Mesendoderm (in vitro differentiated cells): ENCODE measurements around the gene MSANTD2.
"Not testable (repeated sequence)": the region's sequence is repeated elsewhere in the genome, so short reads cannot be mapped to it uniquely, and the experiment has no call there.

Experiments used
- DNase-seq: peaks from one replicate; pipeline ENCODE4 v3.0.0; 2013
- H2AK5ac ChIP-seq: 2 replicates; pipeline ENCODE4 v1.6.1; 2013; ENCODE audit warnings: low read length, inconsistent platforms
- H2BK120ac ChIP-seq: 2 replicates; pipeline ENCODE4 v1.6.1; 2013; ENCODE audit warnings: low read depth, mild to moderate bottlenecking, low read length, moderate library complexity, mixed read lengths
- H2BK15ac ChIP-seq: replicated peaks from 2 replicates; pipeline ENCODE4 v1.6.1; 2013; ENCODE audit warnings: low read depth, mild to moderate bottlenecking, moderate library complexity
- H2BK5ac ChIP-seq: 2 replicates; pipeline ENCODE4 v1.6.1; 2013; ENCODE audit warnings: low read length, inconsistent platforms
- H3K18ac ChIP-seq: 2 replicates; pipeline ENCODE4 v1.6.1; 2013; ENCODE audit warnings: mild to moderate bottlenecking, low read length, mixed read lengths
- H3K23ac ChIP-seq: one replicate; pipeline ENCODE4 v1.6.1; 2013; ENCODE audit warnings: low read length
- H3K27ac ChIP-seq: 2 replicates; pipeline ENCODE4 v1.5.1; 2013; ENCODE audit warnings: low read depth, mild to moderate bottlenecking, inconsistent platforms, low read length, moderate library complexity
- H3K27me3 ChIP-seq: 2 replicates; pipeline ENCODE4 v1.6.1; 2013; ENCODE audit warnings: low read length, control low read depth, mild to moderate bottlenecking, inconsistent platforms; ENCODE audit not compliant: insufficient read depth, poor library complexity
- H3K36me3 ChIP-seq: 2 replicates; pipeline ENCODE4 v1.6.1; 2013; ENCODE audit warnings: low read length, inconsistent platforms; ENCODE audit not compliant: control insufficient read depth, insufficient read depth
- H3K4ac ChIP-seq: one replicate; pipeline ENCODE4 v1.6.1; 2013; ENCODE audit warnings: low read depth, mild to moderate bottlenecking, low read length, moderate library complexity
- H3K4me1 ChIP-seq: 2 replicates; pipeline ENCODE4 v1.6.1; 2013; ENCODE audit warnings: low read depth, low read length, inconsistent platforms; ENCODE audit not compliant: control insufficient read depth
- H3K4me2 ChIP-seq: 2 replicates; pipeline ENCODE4 v1.6.1; 2013; ENCODE audit warnings: low read length
- H3K4me3 ChIP-seq: 2 replicates; pipeline ENCODE4 v1.5.1; 2013; ENCODE audit warnings: mild to moderate bottlenecking, low read length
- H3K56ac ChIP-seq: one replicate; pipeline ENCODE4 v1.6.1; 2013; ENCODE audit warnings: low read length
- H3K79me1 ChIP-seq: 2 replicates; pipeline ENCODE4 v1.6.1; 2013; ENCODE audit warnings: low read length, inconsistent platforms
- H3K79me2 ChIP-seq: 2 replicates; pipeline ENCODE4 v1.6.1; 2013; ENCODE audit warnings: mild to moderate bottlenecking, low read length; ENCODE audit not compliant: control insufficient read depth, insufficient read depth
- H3K9ac ChIP-seq: 2 replicates; pipeline ENCODE4 v1.6.1; 2013; ENCODE audit warnings: low read length, inconsistent platforms
- H4K5ac ChIP-seq: one replicate; pipeline ENCODE4 v1.6.1; 2013; ENCODE audit warnings: low read length
- H4K8ac ChIP-seq: one replicate; pipeline ENCODE4 v1.6.1; 2013; ENCODE audit warnings: low read depth, mild to moderate bottlenecking, control low read depth, low read length, moderate library complexity
- WGBS: extraction: QIAGEN DNeasy Blood & Tissue Kit; methylation state at CpG from one replicate; pipeline ENCODE4 v1.1.7; 2013; ENCODE audit warnings: low lambda C conversion rate, missing lambda C conversion rate; ENCODE audit not compliant: insufficient coverage; ENCODE audit errors: extremely low coverage; 5-methylcytosine and 5-hydroxymethylcytosine counted together

MSANTD2 gene

GRCh38 chr11:124784051-124784450 is 16.2 kb downstream of the MSANTD2 start:
- no peaks in the 10 kb centered on the region for H3K27me3 ChIP-seq

GRCh38 chr11:124783002-124783401 is 17.2 kb downstream of the MSANTD2 start:
- Histone ChIP-seq H3K27me3 (no peaks in the 10 kb centered on the region), H3K4me2 (no peak overlapping the region), H3K56ac (no peak overlapping the region), H3K4me1 (no peaks in the 10 kb centered on the region), H2AK5ac (no peak overlapping the region), H4K5ac (no peak overlapping the region), H3K23ac (no peak overlapping the region), H2BK120ac (no peak overlapping the region), H3K27ac (no peak overlapping the region), H4K8ac (no peak overlapping the region), H3K79me2 (peaks cover 7% of the 10 kb centered on the region), H2BK5ac (no peak overlapping the region), H3K4me3 (no peak overlapping the region), H3K18ac (no peak overlapping the region), H3K36me3 (no peaks in the 10 kb centered on the region), H2BK15ac (no peak overlapping the region), H3K9ac (no peak overlapping the region), H3K4ac (no peak overlapping the region), H3K79me1 (peaks cover 8% of the 10 kb centered on the region)
- WGBS = no CpG with 5 or more reads among the region's 4 CpGs
- DNase-seq = no peak

More at GRCh38 chr11:124784051-124784450, 16.2 kb downstream of the MSANTD2 start:
- WGBS = no CpG with 5 or more reads among the region's 2 CpGs
- H2BK120ac ChIP-seq = no peak overlapping the region
- H4K8ac ChIP-seq = no peak overlapping the region
- no peak overlapping the region for H2BK15ac ChIP-seq
- no peak overlapping the region for H4K5ac ChIP-seq
- peaks cover 10% of the 10 kb centered on the region for H3K79me2 ChIP-seq
- no peak overlapping the region for H2BK5ac ChIP-seq
- H3K9ac ChIP-seq = no peak overlapping the region
- H3K56ac ChIP-seq = no peak overlapping the region
- H3K4me2 ChIP-seq = no peak overlapping the region
- H3K27ac ChIP-seq = no peak overlapping the region
- no peak overlapping the region for H3K4me3 ChIP-seq
- no peak overlapping the region for H3K23ac ChIP-seq
- no peaks in the 10 kb centered on the region for H3K4me1 ChIP-seq
- no peaks in the 10 kb centered on the region for H3K36me3 ChIP-seq
- no peak overlapping the region for H3K18ac ChIP-seq
- no peak for DNase-seq
- peaks cover 6% of the 10 kb centered on the region for H3K79me1 ChIP-seq
- H2AK5ac ChIP-seq = no peak overlapping the region
- no peak overlapping the region for H3K4ac ChIP-seq

GRCh38 chr11:124779568-124779967 is 20.6 kb downstream of the MSANTD2 start:
- Histone ChIP-seq H3K56ac (no peak overlapping the region), H2BK120ac (no peak overlapping the region), H3K36me3 (peaks cover 2% of the 10 kb centered on the region), H3K4ac (no peak overlapping the region), H4K5ac (no peak overlapping the region), H3K18ac (no peak overlapping the region), H3K9ac (no peak overlapping the region), H4K8ac (no peak overlapping the region), H2BK15ac (no peak overlapping the region), H3K27me3 (no peaks in the 10 kb centered on the region), H3K4me2 (no peak overlapping the region), H3K4me1 (no peaks in the 10 kb centered on the region), H3K27ac (no peak overlapping the region), H3K4me3 (no peak overlapping the region), H2BK5ac (no peak overlapping the region), H3K79me1 (peaks cover 10% of the 10 kb centered on the region), H3K23ac (no peak overlapping the region), H2AK5ac (no peak overlapping the region), H3K79me2 (peaks cover 10% of the 10 kb centered on the region)
- WGBS = no CpG with 5 or more reads among the region's 1 CpG
- no peak for DNase-seq

- no peak overlapping the region for H4K8ac ChIP-seq
- no peak overlapping the region for H3K4ac ChIP-seq
- no peak overlapping the region for H2BK120ac ChIP-seq
- H3K56ac ChIP-seq = no peak overlapping the region
- H3K27ac ChIP-seq = no peak overlapping the region
- H3K4me3 ChIP-seq = no peak overlapping the region
- no peak overlapping the region for H3K4me2 ChIP-seq
- H3K4me1 ChIP-seq = no peaks in the 10 kb centered on the region
- H3K18ac ChIP-seq = no peak overlapping the region
- no peak overlapping the region for H3K9ac ChIP-seq
- DNase-seq = peak; percentile 43
- H2BK15ac ChIP-seq = no peak overlapping the region
- peaks cover 2% of the 10 kb centered on the region for H3K36me3 ChIP-seq
- no peak overlapping the region for H3K23ac ChIP-seq
- no peaks in the 10 kb centered on the region for H3K27me3 ChIP-seq
- peaks cover 8% of the 10 kb centered on the region for H3K79me2 ChIP-seq
- H2AK5ac ChIP-seq = no peak overlapping the region
- peaks cover 8% of the 10 kb centered on the region for H3K79me1 ChIP-seq
- no peak overlapping the region for H2BK5ac ChIP-seq
- no peak overlapping the region for H4K5ac ChIP-seq
- WGBS = no CpG with 5 or more reads among the region's 2 CpGs
These were observed 21.9 kb downstream of the MSANTD2 start for GRCh38 chr11:124778281-124778680.

GRCh38 chr11:124776865-124777645 is 23.2 kb downstream of the MSANTD2 start:
- no peak overlapping the region for H3K56ac ChIP-seq
- no peak overlapping the region for H4K5ac ChIP-seq
- no peak overlapping the region for H2BK5ac ChIP-seq
- no peaks in the 10 kb centered on the region for H3K27me3 ChIP-seq
- no peak for DNase-seq
- WGBS = no CpG with 5 or more reads among the region's 7 CpGs
- H3K23ac ChIP-seq = no peak overlapping the region
- no peak overlapping the region for H2AK5ac ChIP-seq
- H3K79me1 ChIP-seq = peaks cover 8% of the 10 kb centered on the region
- H3K18ac ChIP-seq = no peak overlapping the region
- H3K4ac ChIP-seq = no peak overlapping the region
- no peak overlapping the region for H3K27ac ChIP-seq
- H4K8ac ChIP-seq = no peak overlapping the region
- no peak overlapping the region for H2BK15ac ChIP-seq
- no peak overlapping the region for H3K4me2 ChIP-seq
- H3K79me2 ChIP-seq = peaks cover 8% of the 10 kb centered on the region
- peaks cover 2% of the 10 kb centered on the region for H3K36me3 ChIP-seq
- no peak overlapping the region for H3K4me3 ChIP-seq
- H3K9ac ChIP-seq = no peak overlapping the region
- no peak overlapping the region for H2BK120ac ChIP-seq
- H3K4me1 ChIP-seq = no peaks in the 10 kb centered on the region

GRCh38 chr11:124770959-124771358 is 29.2 kb downstream of the MSANTD2 start:
- no CpG with 5 or more reads among the region's 6 CpGs for WGBS
- not testable (repeated sequence) for H2BK15ac ChIP-seq, H2AK5ac ChIP-seq, H3K18ac ChIP-seq, H3K79me1 ChIP-seq, H3K56ac ChIP-seq, H3K79me2 ChIP-seq, H3K27ac ChIP-seq, H2BK120ac ChIP-seq, DNase-seq, H3K4ac ChIP-seq, H3K9ac ChIP-seq, H3K23ac ChIP-seq, H4K8ac ChIP-seq, H2BK5ac ChIP-seq, H3K27me3 ChIP-seq, H3K4me2 ChIP-seq, H3K4me1 ChIP-seq, H3K4me3 ChIP-seq, H3K36me3 ChIP-seq, H4K5ac ChIP-seq
